Kidney capillary endothelial cell (primary cell): ENCODE results near the gene MYH7.
"Not testable (repeated sequence)": the region's sequence is repeated elsewhere in the genome, so short reads cannot be mapped to it uniquely, and the experiment has no call there.

Experiments used
- DNase-seq: peaks from one replicate; pipeline ENCODE4 v3.0.0-alpha.2; 2018; ENCODE audit warnings: low spot score

MYH7 gene

DNA sequence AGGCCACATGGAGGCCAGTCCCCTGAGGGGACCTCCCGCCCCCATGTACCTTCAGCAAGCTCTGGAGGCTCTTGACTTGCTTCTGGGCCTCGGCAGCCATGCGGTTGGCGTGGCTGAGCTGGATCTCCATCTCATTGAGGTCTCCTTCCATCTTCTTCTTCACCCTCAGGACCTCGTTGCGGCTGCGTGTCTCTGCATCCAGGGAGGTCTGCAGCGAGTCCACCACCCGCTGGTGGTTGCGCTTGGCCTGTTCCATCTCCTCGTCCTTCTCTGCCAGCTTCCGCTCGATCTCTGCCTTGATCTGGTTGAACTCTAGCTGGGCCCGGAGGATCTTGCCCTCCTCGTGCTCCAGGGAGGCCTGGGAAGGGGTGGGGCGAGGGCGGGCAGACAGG is 49.2 kb downstream of the MYH7 start:
- DNase-seq, result not testable (repeated sequence)

DNA sequence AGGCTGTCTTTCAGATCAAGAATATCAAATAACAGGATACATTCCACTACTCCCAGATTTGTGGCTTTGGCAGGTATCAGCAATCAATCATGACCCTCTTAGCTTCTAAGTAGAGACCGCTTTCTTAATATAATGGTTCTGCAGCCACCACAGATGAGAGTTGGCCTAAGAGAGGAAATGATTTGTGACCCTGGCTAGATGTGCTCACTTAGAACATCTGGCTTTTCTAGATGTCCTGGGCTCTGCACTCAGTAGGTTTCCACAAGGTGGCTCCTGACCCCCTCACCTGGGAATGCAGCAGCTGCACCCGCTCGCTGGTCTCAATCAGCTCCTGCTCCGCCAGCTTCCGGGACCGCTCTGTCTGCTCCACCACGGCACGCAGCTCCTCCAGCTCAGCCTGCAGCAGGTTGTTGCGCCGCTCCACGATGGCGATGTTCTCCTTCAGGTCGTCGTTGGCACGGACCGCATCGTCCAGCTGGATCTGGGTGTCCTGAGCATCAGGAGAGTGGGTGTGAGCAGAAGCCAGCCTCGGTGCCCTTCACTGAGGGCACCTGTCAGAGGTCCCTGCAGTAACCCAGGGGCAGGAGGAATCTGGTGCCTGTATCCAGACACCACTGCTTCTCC is 49.7 kb downstream of the MYH7 start:
- no peak for DNase-seq

DNA sequence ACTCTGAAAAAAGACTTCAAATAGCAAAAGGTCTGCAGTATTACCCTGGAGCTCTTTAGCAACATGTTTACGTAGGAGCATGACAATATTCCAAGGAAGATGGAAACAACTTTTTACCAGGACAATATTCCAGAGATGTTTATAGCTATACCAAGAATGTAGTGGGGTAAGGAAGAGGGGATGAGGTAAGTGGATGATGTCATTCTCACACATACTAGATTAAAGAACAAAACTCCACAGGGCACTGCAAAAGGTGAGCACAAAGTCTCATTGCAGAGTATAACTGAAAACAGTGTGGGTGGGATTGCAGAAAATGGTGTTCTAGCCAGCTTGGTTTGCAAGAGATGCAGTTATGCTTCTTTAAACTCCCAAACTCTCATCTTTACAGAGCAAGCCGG is 50.2 kb downstream of the MYH7 start:
- DNase-seq, result no peak

DNA sequence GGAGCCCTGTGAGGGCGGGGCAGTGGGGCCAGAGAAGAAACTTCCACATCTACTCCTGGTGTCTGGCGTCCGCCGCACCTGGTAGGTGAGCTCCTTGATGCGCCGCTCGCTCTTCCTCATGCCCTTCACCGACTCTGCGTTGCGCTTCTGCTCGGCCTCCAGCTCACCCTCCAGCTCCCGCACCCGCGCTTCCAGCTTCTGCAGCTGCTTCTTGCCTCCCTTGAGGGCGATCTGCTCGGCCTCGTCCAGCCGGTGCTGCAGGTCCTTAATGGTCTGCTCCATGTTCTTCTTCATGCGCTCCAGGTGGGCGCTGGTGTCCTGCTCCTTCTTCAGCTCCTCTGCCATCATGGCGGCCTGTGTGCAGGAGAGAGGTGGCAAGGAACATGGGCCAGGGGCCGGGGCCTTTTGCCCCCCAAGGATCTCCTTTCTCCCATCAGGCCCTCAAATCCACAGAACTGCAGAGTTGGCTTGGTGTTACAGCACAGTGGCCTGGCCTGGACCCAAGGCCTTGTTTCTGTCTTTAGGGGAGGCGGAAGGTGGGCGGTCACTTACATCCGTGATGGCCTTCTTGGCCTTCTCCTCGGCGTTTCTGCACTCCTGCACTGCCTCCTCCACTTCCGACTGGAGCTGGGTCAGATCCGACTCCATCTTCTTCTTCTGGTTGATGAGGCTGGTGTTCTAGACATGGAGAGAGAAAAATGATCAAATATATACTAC is 50.9 kb downstream of the MYH7 start:
- no peak for DNase-seq

DNA sequence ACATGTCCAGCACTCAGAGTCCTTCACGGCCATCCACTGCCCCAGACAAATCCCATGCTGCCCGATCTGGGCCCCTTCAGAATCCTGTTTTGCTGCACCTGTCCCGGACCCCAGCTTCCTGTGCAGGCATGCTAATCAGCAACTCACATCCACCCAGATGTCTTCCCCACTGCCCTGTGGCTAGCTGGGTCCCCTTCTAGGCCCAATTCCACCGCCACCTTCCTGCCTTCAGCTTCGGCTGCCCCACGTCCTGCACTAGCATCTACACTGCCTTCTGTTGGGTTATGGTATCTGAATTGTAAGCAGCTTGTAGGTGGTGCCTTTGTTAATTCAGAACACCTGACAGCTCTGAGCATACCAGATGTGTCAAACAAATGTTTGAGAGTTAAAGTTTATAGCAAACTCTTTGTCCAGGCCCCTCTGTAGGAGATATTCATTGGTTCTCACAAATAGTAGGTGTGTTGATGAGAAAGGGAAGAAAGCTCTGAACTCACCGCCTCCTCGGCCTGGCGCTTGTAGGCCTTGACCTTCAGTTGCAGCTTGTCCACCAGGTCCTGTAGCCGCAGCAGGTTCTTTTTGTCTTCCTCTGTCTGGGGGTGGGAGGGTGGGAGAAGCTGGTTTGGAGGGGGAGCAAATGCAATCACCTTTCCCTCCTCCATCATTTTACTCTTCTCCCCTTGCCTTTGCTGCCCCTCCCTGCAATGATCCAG is 52.6 kb downstream of the MYH7 start:
- DNase-seq, result no peak

DNA sequence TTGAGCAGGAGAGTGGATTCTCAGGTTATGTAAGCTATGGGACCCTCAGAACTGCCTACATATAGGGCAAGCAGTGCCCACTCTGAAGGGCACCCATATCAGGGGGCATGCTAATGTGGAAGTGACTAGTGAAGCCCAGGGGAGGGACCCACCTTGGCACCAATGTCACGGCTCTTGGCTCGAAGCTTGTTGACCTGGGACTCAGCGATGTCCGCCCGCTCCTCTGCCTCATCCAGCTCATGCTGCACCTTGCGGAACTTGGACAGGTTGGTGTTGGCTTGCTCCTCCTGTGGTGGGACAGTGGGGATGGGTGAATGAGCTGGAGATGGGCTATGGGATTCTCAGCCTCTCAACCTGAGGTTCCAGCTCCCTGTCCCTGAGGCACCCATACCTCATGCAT is 53.2 kb downstream of the MYH7 start:
- DNase-seq, result no peak

DNA sequence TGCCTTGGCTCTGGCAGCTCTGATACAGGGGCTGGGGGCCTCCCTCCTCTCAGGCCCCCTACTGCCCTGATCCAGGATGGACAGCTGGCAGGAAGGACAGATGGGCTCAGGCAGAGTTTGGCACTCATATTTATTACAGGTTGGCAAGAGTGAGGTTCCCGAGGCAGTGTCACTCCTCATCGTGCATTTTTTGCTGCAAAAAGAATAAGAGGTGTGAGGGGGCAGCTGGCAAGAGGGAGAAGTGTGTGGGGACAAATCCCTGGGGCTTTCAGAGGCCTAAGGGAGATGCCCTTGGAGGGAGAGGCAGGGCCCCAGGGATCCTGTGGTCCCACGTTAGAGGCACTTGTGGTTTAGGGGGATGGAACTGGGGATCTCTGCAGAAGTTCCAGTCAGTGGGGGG is 53.6 kb downstream of the MYH7 start:
- no peak for DNase-seq

DNA sequence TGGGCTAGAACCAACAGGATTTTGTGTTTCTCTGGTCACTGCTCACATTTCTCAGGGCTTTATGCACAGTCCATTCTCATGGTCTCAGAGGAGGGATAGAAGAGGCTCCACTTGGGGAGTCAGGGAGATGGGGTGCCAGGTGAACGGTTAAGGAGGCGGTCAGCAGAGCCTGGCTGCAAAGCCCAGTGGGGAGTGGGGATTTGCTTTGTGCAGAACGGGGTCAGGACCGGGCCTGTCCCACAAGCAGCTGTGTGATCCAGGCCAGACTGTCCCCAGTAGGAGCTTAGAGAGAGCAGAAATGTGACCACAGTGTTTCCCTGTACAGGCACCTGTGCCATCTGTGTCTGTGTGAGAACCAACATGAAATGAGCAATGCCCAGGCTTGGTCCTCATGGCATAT is 54.5 kb downstream of the MYH7 start:
- DNase-seq, result no peak

DNA sequence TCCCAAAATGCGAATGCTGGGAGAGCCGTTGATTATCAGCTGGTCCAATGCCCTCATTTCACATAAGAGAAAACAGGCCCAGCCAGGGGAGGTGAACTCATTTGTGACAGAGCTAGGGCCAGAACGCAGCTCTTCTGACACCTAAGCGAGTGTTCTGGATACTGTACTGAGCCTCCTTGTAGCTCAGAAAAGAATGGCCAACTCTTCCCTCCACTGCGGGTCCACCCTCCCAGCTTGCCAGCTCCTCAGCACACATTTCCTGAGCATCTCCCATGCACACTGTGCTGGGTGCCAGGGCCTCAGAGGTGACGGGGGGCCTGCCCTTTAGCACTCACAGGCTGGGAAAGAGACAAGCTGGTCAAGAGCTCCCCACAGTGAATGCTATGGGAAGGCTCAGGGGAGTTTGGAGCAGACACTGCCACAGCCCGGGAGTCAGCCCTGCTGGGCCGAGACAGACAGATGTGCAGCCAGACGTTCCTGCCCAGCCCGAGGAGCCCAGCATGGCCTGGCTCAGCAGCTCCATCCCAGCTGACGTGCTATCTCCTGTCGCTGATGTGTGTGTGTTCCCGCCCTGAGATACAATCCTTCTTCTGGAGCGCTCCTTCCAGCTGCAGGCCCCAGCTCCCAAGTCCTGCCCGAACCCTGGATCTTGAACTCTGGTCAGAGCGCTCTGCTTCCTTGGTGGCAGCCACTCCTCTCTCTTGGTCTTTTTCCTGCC is 55.1 kb downstream of the MYH7 start:
- DNase-seq, result no peak

DNA sequence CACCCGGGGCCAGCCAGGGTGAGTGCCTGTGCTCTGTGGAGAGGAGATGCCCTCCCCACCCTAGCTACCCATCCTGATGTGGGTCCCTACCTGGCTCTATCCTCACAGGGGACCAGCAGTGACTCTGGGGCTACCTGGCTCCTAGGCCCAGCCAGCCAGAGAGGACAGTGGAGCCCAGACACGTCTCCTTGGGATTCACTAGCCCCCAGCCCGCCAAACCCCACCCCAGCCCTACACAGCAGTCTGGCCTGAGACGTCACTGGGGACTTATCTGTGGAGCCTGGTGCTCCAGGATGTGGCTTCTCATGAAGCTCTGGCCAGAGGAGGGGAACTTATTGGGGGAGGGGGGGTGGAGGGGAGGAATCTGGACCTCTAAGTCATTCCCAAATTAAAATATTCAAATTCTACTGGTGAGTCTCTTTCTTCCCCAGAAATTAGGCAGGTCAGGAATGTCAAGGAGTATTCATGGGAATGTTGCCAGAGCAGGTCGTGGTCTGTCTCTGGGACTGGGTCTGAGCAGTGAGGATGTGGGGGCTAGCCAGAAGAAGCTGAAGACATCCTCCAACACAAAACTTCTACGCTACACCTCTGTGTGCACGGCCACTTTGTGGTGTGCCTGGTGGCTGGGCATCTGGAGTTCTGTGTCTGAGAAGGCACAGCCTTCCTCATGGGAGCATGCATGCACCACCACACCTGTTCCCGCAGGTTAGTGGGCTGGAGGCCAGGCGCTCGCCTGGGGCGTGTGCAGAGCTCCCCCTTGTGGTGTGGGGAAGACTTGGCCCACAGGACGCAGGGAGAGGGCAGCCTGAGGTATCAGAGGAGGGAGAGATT is 55.9 kb downstream of the MYH7 start:
- peak; percentile 20 for DNase-seq

DNA sequence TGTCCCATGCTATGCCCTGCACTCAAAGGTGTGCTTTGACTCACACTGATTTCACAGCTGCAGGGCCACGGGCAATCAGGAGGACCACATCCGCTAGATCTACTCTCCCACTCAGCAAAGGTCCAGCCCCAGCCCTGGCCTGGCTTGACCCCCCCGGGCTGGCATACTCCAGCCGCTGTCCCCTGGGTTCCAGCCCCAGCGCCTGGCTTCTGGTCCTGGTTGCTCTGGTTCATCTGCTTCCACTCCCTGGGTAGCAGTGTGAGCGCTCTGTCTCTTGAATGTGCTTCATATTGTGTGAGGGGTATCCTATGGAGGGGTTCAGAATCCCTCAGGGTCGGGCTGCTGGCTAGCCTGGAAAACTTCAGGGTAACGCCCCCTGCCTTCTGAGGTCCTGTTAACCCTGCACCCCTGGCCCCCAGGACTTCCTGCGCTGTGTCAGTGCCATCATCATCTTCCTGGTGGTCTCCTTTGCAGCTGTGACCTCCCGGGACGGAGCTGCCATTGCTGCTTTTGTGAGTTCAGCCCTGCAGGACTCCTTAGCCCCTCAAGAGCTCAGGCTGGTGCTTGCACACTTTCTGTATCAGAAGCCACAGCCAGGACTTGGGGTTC is 56.7 kb downstream of the MYH7 start:
- no peak for DNase-seq

DNA sequence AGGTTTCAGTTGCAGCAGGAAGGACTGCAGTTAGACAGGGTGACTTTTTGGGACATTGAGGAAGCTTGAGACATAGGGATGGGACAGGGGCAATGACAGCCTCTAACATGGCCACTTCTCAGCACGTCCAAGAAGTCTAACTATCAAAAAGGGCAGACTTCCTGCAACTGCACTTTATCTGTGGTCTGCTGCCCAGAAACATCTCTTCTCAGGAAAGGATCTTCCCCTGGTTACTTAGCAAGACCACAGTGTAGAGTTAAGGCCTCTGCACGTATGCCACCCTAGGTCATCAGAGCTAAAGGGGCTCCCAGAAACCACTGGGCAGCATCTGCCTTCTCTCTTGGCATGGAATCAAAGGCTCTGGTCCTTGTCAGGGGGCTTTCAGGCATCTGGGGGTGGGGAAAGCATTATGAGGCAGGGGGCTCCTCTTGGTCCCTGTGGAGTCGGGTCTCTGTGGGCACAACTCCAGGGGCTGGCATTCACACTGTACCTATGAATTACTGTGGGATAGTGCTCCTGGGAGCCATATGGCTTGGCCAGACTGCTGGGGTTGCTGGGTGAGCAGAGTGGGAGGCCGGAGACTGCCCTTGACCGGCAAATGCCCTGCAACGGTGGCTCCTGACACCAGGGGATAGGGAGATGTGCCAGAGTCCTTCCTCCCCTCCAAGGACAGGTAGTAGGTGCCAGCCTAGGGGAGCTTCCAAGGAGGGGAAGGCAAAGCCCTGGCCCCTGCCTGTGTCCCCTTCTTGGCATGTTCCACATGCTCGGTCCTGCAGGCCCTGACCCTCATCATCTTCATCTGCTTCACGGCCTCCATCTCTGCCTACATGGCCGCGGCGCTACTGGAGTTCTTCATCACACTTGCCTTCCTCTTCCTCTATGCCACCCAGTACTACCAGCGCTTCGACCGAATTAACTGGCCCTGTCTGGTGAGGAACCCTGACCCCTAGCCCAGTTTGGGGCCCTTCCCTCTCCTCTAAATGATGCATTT is 57.6 kb downstream of the MYH7 start:
- DNase-seq, result no peak

DNA sequence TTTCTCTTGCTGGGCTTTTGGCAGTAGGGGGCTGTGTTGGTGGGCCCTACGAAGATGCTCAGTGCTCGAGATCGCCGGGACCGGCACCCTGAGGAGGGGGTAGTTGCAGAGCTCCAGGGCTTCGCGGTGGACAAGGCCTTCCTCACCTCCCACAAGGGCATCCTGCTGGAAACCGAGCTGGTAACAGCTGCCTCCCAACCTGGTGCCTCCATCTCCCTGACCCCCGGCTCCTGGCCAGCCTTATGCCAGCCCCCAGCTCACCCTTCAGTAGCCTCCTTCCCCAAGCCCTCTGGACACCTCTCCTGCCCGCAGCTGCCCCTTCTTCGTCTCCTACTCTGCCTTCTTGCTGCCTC is 58.3 kb downstream of the MYH7 start:
- DNase-seq, result no peak

DNA sequence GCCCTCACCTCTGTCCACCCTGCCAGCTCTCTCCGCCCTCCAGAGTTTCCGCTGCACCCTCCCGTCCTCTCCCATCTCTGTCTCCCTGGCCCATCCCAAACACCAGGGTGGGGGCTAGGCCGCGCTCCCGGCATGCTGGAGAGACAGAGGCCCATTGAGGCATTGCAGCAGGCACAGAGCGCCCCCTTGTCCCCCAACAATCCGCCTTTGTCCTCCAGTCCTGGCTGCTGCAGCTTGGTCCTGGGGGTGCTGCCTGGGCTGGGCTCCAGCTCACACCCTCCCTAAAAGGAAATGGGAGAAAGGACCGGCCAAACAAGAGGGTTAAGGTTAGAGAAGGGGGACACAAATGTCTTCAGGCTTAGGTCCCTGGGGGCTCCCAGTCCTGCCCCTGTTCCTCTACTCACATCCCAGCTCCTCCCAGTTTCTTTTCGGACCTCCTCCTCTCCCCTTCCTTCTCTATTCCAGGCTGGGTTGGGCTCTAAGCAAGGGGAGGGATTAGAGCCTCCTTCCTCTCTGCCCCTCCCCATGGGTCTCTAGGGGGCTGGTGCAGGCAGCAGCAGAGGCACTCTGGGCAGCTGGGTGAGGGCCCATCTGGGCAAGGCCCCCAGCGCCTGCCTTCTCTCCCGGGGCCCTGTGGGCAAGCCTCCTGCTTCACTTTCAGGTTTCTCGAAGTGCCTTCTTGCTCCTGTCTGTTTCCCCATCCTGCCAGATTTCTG is 58.8 kb downstream of the MYH7 start, which contains the start of gene CMTM5:
CMTM5 (plus strand) TSS at position 565 of the 716 bp plus-strand sequence. CDS start 206 bp downstream, outside the sequence.
- no peak for DNase-seq

DNA sequence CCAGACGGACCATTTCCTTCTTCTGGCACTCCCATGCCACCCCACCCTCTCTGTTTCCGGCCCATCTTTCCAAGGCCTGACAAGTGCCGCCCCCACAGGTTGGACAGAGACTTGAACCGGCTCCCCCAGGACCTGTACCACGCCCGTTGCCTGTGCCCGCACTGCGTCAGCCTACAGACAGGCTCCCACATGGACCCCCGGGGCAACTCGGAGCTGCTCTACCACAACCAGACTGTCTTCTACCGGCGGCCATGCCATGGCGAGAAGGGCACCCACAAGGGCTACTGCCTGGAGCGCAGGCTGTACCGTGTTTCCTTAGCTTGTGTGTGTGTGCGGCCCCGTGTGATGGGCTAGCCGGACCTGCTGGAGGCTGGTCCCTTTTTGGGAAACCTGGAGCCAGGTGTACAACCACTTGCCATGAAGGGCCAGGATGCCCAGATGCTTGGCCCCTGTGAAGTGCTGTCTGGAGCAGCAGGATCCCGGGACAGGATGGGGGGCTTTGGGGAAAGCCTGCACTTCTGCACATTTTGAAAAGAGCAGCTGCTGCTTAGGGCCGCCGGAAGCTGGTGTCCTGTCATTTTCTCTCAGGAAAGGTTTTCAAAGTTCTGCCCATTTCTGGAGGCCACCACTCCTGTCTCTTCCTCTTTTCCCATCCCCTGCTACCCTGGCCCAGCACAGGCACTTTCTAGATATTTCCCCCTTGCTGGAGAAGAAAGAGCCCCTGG is 59.8 kb downstream of the MYH7 start:
- DNase-seq, result no peak

DNA sequence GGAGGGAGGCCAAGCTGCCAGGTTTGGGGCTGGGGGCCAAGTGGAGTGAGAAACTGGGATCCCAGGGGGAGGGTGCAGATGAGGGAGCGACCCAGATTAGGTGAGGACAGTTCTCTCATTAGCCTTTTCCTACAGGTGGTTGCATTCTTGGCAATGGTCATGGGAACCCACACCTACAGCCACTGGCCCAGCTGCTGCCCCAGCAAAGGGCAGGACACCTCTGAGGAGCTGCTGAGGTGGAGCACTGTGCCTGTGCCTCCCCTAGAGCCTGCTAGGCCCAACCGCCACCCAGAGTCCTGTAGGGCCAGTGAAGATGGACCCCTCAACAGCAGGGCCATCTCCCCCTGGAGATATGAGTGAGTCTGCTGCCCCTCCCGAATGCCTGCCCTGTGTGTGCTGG is 62.4 kb downstream of the MYH7 start:
- DNase-seq, result no peak

DNA sequence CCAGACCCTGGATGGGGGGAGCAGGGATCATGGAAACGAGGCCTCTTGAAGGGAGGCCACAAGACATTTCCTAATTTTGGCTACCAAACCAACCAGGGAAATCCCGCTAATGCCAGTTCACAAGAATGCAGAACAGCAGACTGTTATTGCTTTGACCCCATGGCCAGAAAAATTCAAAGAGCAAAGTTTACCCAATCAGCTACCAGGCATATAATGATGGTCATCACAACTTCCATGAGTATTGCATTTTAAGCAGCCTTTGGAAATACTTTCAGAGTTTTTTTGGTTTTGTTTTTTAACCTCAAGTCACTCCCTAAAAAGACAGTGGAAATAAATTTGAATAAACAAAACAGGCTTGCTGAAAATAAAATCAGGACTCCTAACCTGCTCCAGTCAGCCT is 63.0 kb downstream of the MYH7 start, which contains the start of gene IL25:
IL25 (plus strand) TSS at position 301 of the 400 bp plus-strand sequence.
- no peak for DNase-seq

DNA sequence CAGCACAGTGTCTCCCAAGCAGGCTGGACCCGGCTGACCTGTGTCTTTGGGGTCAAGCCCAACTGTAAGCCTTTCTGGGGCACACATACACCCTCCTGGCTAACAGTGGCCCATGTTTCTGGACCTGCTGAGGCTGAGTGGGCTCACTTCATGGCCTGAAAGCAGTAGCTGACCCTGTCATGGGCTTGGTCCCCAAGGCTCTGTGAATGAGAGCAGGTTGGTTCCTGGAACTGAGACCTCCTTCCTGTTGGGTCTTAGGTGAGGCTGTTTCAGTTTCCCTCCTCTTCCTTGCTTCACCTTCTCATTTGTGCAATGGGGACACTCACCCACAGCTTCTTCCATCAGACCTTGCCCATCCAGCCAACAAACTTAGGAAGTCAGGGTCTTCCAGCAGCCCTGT is 63.6 kb downstream of the MYH7 start:
- no peak for DNase-seq

DNA sequence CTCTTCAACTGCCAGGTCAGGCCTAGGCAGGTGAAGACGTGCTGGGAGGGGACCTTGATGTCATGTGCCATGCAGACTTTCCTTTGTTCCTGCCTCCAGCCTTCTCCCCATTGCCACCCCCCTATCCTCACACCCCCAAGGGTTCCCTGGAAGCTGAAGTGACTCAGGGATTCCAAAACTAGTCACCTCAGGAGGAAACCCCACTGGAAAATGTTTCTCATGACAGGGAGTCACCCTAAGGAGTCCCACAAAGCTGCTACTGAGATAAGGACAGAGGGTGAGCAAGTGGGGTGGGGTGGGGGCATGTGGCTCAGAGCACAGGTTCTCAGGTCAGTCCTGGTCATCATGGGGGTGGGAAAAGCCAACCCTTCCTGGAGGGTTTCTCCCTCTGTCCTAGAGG is 65.2 kb downstream of the MYH7 start:
- no peak for DNase-seq
